PC-3 (cell line): ENCODE data around the gene DENND1B. TPM values are rescaled to one million over a fixed set of nuclear protein-coding genes. Genes with fewer than 3 reads are reported as not detected.

ENCODE experiments used
- ATAC-seq: fragments of 200-7000 bp; cut with Tn5 transposase; 2 replicates; pipeline ENCODE4 v1.9.1; 2020; ENCODE audit warnings: mild to moderate bottlenecking, moderate library complexity
- BruUV-seq: library from RNA; stranded (reverse); fragments of 400-500 nt; replicated peaks from 2 replicates; lab custom pipeline; 2021; lab: Mats Ljungman, UMichigan
- CTCF ChIA-PET: fragments of 300-600 bp; sonication (Branson Sonifier 250); formaldehyde crosslinking; loops from one replicate; lab custom pipeline; 2022; ENCODE audit warnings: antibody characterized with exemption; lab: Charles Lee
- POLR2A ChIA-PET: fragments of 300-600 bp; sonication (Branson Sonifier 250); formaldehyde crosslinking; loops from one replicate; lab custom pipeline; 2022; ENCODE audit warnings: antibody characterized with exemption; ENCODE audit not compliant: unreplicated experiment; lab: Charles Lee
- DNase-seq: peaks from one replicate; pipeline ENCODE4 v3.0.0-alpha.2; 2015
- H2AFZ ChIP-seq: fragments of 300-600 bp; sonication (generic); 2 replicates; pipeline ENCODE4 v1.6.0; 2016; ENCODE audit warnings: antibody characterized with exemption, low read length
- H3F3A ChIP-seq: fragments of 300-600 bp; sonication (generic); one replicate; pipeline ENCODE4 v1.6.0; 2017; ENCODE audit warnings: antibody characterized with exemption, low read length, control low read depth, mild to moderate bottlenecking; ENCODE audit not compliant: unreplicated experiment
- H3K27ac ChIP-seq: fragments of 300-600 bp; sonication (generic); 2 replicates; pipeline ENCODE4 v1.5.1; 2016; ENCODE audit warnings: mild to moderate bottlenecking, low read length
- H3K27me3 ChIP-seq: fragments of 300-600 bp; sonication (generic); 2 replicates; pipeline ENCODE4 v1.6.1; 2016; ENCODE audit warnings: low read length, mixed read lengths
- H3K36me3 ChIP-seq: fragments of 300-600 bp; sonication (generic); 2 replicates; pipeline ENCODE4 v1.6.1; 2016; ENCODE audit warnings: low read depth, mixed run types, low read length, mixed read lengths
- H3K4me1 ChIP-seq: fragments of 300-600 bp; sonication (generic); 2 replicates; pipeline ENCODE4 v1.5.1; 2016; ENCODE audit warnings: low read length; ENCODE audit not compliant: insufficient read depth
- H3K4me2 ChIP-seq: fragments of 300-600 bp; sonication (generic); 2 replicates; pipeline ENCODE4 v1.6.0; 2016; ENCODE audit warnings: low read length
- H3K4me3 ChIP-seq: fragments of 300-600 bp; sonication (generic); 2 replicates; pipeline ENCODE4 v1.5.1; 2016; ENCODE audit warnings: mild to moderate bottlenecking, low read length, mixed read lengths
- H3K79me2 ChIP-seq: fragments of 300-600 bp; sonication (generic); 2 replicates; pipeline ENCODE4 v1.6.1; 2017; ENCODE audit warnings: low read length, mixed read lengths
- H3K9ac ChIP-seq: fragments of 300-600 bp; sonication (generic); 2 replicates; pipeline ENCODE4 v1.6.0; 2016; ENCODE audit warnings: mild to moderate bottlenecking, low read length
- H3K9me2 ChIP-seq: fragments of 300-600 bp; sonication (generic); replicated peaks from 2 replicates; pipeline ENCODE4 v1.6.1; 2016; ENCODE audit warnings: mixed run types, low read length, mixed read lengths
- H3K9me3 ChIP-seq: fragments of 300-600 bp; sonication (generic); 2 replicates; pipeline ENCODE4 v1.6.1; 2016; ENCODE audit warnings: low read length, mixed read lengths
- H4K20me1 ChIP-seq: fragments of 300-600 bp; sonication (generic); 2 replicates; pipeline ENCODE4 v1.6.1; 2016; ENCODE audit warnings: low read length, mixed read lengths
- CTCF ChIP-seq: fragments of 300-600 bp; sonication (generic); conservative IDR thresholded peaks from 2 replicates; pipeline ENCODE4 v1.5.1; 2017; ENCODE audit warnings: antibody characterized with exemption, low read depth, mild to moderate bottlenecking, low read length
- EZH2 ChIP-seq: fragments of 300-600 bp; sonication (generic); IDR thresholded peaks from one replicate; pipeline ENCODE4 v1.6.1; 2017; ENCODE audit warnings: antibody characterized with exemption, mild to moderate bottlenecking, low read length; ENCODE audit not compliant: unreplicated experiment
- EZH2phosphoT487 ChIP-seq: fragments of 300-600 bp; sonication (generic); IDR thresholded peaks from 2 replicates; pipeline ENCODE4 v1.6.1; 2018; ENCODE audit warnings: mild to moderate bottlenecking, antibody characterized with exemption, low read length, borderline replicate concordance
- intact Hi-C: fragments of 100-400 bp; cut with micrococcal nuclease; formaldehyde crosslinking; loops from 2 replicates; pipeline ENCODE4 v1.9.0; 2023
- total RNA-seq: library from RNA; depleted of rRNA; stranded (reverse); fragments of >200 nt; gene quantifications from 2 replicates; pipeline ENCODE4 v1.2.3, GENCODE V29; 2014

Gene DENND1B
- total RNA-seq, 1 experiment from 2014 or later: 7.4 TPM

GRCh38 chr1:197606168-197606845 is 169.0 kb downstream of the DENND1B start:
- ATAC-seq: no peak
- no peaks in the 10 kb centered on the region for H3K36me3 ChIP-seq
- BruUV-seq: no TSS peak
- no peaks in the 10 kb centered on the region for H3K79me2 ChIP-seq
- no peaks in the 10 kb centered on the region for H3F3A ChIP-seq
- H3K27me3 ChIP-seq: no peaks in the 10 kb centered on the region
- no peaks in the 10 kb centered on the region for H3K9me2 ChIP-seq
- no peaks in the 10 kb centered on the region for H3K9me3 ChIP-seq
- ChIA-PET POLR2A (no interaction called here), CTCF (no interaction called here)
- intact Hi-C loops: no loop called here
- no peaks in the 10 kb centered on the region for H3K4me1 ChIP-seq
- no peak for TF ChIP-seq CTCF
- H4K20me1 ChIP-seq: no peaks in the 10 kb centered on the region
- H3K9ac ChIP-seq: no peak overlapping the region
- no peak overlapping the region for H3K4me2 ChIP-seq
- no peak for DNase-seq
- H2AFZ ChIP-seq: no peak overlapping the region
- H3K4me3 ChIP-seq: no peak overlapping the region
- H3K27ac ChIP-seq: no peak overlapping the region

GRCh38 chr1:197604302-197604701 is 171.0 kb downstream of the DENND1B start:
- ChIA-PET POLR2A (no interaction called here), CTCF (no interaction called here)
- no TSS peak for BruUV-seq
- ATAC-seq (no peak), DNase-seq (no peak)
- H3K9ac ChIP-seq: no peak overlapping the region
- TF ChIP-seq CTCF: no peak
- TF ChIP-seq EZH2phosphoT487: no peak
- TF ChIP-seq EZH2: no peak
- H3K9me3 ChIP-seq: no peaks in the 10 kb centered on the region
- H2AFZ ChIP-seq: no peak overlapping the region
- no peaks in the 10 kb centered on the region for H3K79me2 ChIP-seq
- no peak overlapping the region for H3K4me3 ChIP-seq
- intact Hi-C loops: no loop called here
- no peak overlapping the region for H3K27ac ChIP-seq
- no peaks in the 10 kb centered on the region for H3K36me3 ChIP-seq
- H3K4me2 ChIP-seq: no peak overlapping the region
- no peaks in the 10 kb centered on the region for H3K27me3 ChIP-seq
- no peaks in the 10 kb centered on the region for H3F3A ChIP-seq
- H4K20me1 ChIP-seq: no peaks in the 10 kb centered on the region
- no peaks in the 10 kb centered on the region for H3K4me1 ChIP-seq
- no peaks in the 10 kb centered on the region for H3K9me2 ChIP-seq

- no peaks in the 10 kb centered on the region for H4K20me1 ChIP-seq
- H3K27ac ChIP-seq: no peak overlapping the region
- no peaks in the 10 kb centered on the region for H3K27me3 ChIP-seq
- no TSS peak for BruUV-seq
- no peaks in the 10 kb centered on the region for H3K36me3 ChIP-seq
- H3K4me3 ChIP-seq: no peak overlapping the region
- H3K79me2 ChIP-seq: no peaks in the 10 kb centered on the region
- H3K9me2 ChIP-seq: no peaks in the 10 kb centered on the region
- POLR2A ChIA-PET: no interaction called here
- H3K9ac ChIP-seq: no peak overlapping the region
- H3K4me2 ChIP-seq: no peak overlapping the region
- CTCF ChIA-PET: no interaction called here
- H2AFZ ChIP-seq: no peak overlapping the region
- H3K9me3 ChIP-seq: no peaks in the 10 kb centered on the region
- no peak for DNase-seq
- intact Hi-C loops: no loop called here
- H3F3A ChIP-seq: no peaks in the 10 kb centered on the region
- TF ChIP-seq CTCF (no peak), EZH2phosphoT487 (no peak), EZH2 (no peak)
- H3K4me1 ChIP-seq: no peaks in the 10 kb centered on the region
- ATAC-seq: no peak
Measured at GRCh38 chr1:197600751-197601150, 174.5 kb downstream of the DENND1B start.
